HG02938 (cell line): ENCODE results near the gene NGLY1.

ENCODE experiments used
- ATAC-seq: cut with Tn5 transposase; IDR thresholded peaks from one replicate; pipeline ENCODE4 v1.9.1; 2021; ENCODE audit warnings: mild to moderate bottlenecking, moderate library complexity; ENCODE audit not compliant: unreplicated experiment

NGLY1 gene

GRCh38 chr3:25782938-25783660 lies at the start of gene NGLY1:
TSS of gene NGLY1 (minus strand) at chr3:25783443. CDS start at chr3:25783390, 53 bp downstream.
- peak; percentile 64 for ATAC-seq

DNA sequence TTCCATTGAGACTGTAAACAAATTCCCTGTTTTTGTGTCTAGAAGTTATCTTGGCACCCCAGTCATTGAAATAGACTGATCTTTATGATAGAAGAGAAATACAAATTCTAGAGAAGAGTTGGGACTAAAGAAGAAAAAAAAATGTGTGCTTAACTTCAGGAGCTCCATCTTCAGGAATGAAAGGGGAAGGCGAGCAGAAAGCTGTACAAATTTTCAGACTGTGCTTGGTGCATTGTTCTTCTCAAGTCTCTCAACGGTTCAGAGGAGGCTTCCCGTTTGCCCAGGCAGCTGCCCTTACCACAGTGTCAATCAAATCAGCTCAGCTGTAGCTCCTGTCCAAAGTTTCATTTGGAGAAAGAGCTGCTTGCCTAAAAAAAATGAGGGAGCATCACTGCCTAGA lies 48.3 kb upstream of the NGLY1 start:
- no peak for ATAC-seq

- no peak for ATAC-seq
These were observed 47.4 kb upstream of the NGLY1 start for GRCh38 chr3:25830373-25831280.

- no peak for ATAC-seq
These were observed 43.3 kb upstream of the NGLY1 start for GRCh38 chr3:25826510-25826909.

DNA sequence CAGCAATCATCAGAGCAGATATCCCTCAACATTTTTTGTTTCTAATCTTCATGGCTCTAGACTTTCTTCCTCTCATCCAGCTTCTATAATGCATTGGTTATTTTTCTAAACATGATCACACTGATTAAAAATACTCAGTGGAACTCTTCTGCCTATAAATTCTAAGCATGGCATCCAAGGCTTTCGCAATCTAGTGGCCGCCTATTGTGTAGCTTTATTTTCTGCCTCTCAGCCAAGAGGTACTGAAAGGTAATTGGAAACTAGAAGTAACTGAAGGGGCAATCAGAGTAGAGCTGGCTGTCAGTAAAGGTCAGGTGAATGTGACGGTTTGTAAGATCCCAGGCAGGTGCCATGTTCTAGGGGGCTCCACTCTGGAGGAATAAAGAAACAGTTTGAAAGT lies 40.1 kb upstream of the NGLY1 start:
- ATAC-seq: no peak

DNA sequence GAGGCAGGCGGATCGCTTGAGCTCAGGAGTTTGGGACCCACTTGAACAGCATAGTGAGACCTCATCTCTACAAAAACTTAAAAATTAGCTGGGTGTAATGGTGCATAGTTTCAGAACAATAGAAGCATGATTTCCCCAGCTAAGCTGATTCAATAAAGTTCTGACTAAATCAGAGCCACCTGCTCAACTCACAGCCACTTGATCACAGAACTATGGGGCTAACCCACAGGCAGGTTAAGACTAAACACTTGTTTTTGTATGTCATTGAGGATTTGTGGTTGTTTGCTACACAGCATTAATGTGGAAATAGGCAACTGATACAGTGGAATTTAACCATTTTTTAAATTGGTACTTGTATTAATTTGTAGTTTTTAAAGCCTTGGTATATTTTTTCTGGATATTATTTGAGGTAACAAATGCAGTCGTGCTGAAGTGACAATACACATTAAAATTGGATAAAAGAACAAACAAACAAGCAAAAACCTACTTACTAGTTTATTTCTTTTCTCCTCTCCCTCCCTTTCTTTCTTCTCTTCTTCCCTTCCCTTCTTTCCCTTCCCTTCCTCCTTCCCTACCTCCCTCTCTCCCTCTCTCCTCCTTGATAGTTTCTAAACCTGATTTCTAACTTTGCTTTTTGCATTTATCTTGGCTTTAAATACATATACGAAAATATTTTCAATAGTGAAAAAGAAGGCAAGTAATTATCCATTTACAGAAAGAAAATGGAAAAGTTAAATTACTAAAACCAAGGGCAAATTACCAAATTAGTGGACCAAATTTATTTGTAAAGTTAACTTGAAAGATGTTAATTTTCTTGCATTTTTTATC lies 38.7 kb upstream of the NGLY1 start:
- ATAC-seq: no peak

DNA sequence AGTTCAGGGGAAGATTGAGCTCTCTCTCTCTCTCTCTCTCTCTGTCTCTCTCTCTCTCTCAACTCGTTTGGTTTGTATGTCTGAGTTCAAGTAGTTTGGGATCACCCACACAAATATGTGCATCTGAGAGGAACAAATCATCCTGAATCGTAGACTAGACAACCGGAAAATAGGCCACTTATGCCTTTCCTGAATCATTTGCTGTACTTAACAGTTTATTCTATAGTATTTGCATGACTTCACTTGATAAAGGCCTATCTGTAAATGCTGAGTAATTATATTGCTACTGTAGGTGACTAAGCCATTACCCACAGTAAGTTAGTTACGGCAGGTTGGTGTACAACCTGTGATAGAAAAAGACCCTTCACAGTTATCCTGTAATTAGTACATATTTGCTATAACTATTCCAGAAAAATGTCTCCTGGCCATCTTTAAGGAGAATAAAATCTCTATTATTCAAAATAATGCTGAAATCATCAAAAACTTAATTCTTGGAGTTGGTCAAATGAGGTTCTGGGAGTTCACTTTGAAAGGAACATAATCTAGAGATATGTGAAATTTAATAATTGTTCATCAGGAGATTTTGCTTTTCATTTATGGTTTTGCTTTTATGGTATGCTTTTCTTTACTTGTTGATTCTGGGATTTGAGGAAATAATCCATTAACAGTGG lies 37.7 kb upstream of the NGLY1 start:
- ATAC-seq: no peak

GRCh38 chr3:25820366-25820765 lies 37.1 kb upstream of the NGLY1 start:
- ATAC-seq: no peak

- peak; percentile 37 for ATAC-seq
These were observed 35.1 kb upstream of the NGLY1 start for GRCh38 chr3:25818335-25818734.

DNA sequence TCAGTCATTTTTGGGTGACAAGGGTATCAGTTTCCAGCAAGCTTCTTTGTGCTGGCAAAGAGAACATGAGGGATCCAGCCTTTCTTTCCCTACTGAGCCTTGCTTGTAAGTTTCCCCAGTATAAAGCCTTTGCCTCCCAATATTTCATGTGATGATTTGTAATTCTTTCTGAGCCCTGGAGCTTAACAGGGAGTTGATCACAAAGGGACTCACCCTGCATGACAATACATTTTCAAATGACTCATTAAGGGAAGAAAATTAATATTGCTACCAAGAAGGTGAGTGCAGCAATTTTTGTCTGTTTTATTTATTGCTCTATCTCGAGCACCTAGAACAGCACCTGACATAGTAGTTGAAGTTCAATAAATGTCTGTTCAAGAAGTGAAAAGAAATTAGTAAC lies 34.4 kb upstream of the NGLY1 start:
- no peak for ATAC-seq

DNA sequence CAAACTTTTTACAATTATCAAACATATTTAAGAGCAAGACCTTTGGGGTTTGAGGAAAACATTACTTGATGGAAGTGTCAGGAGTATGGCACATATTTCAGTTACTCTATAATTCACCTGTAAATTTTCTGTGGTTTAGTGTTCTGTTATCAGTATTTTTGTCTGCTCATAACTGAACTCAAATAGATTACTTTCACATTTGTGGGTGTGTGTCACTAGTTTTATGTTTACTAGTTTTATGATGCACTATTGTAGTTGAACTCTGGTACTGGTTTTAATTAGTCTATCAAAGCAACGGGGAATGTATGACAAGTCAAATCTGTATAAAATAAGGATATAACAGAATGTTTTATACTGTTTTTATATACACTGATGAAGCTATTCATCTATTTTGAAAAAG lies 33.9 kb upstream of the NGLY1 start:
- peak; percentile 53 for ATAC-seq

DNA sequence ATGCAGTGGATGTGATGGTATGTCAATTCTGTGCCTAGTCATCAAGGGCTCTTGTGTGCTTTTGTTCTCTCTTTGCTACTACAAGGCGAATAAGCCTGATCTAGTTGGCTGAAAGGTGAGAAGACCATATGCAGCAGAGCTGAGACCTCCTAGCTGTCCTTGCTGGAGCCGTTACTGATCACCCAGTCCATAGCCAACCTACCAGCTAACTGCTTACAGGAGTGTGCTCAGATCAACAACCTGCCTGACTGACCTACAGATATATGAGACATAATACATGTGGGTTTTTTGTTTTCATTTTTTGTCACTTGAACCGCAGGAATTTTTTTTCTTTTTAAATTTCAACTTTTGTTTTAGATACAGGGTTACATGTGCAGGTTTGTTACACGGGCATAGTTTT lies 29.4 kb upstream of the NGLY1 start:
- no peak for ATAC-seq

- ATAC-seq: no peak
These were observed 21.4 kb upstream of the NGLY1 start for GRCh38 chr3:25804676-25805075.

DNA sequence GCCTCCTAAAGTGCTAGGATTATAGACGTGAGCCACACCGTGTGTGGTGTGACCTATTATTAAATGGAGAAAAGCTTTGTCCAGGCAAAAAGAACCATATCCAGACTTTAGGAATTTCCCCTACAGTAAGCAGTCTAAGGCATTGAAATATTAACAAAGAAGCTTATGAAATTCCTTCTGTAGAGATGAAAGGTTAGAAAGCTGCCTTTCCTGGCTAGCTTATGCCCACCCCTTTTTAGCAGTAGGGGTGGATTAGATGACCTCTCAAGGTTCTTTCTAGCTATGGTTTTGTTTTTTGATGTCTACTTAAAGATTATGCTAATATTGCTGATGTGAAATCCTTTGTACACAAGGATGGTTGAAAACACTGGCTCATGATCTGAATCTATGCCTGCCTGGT lies 20.6 kb upstream of the NGLY1 start:
- no peak for ATAC-seq

- ATAC-seq: no peak
These were observed 18.5 kb upstream of the NGLY1 start for GRCh38 chr3:25801786-25802185.

DNA sequence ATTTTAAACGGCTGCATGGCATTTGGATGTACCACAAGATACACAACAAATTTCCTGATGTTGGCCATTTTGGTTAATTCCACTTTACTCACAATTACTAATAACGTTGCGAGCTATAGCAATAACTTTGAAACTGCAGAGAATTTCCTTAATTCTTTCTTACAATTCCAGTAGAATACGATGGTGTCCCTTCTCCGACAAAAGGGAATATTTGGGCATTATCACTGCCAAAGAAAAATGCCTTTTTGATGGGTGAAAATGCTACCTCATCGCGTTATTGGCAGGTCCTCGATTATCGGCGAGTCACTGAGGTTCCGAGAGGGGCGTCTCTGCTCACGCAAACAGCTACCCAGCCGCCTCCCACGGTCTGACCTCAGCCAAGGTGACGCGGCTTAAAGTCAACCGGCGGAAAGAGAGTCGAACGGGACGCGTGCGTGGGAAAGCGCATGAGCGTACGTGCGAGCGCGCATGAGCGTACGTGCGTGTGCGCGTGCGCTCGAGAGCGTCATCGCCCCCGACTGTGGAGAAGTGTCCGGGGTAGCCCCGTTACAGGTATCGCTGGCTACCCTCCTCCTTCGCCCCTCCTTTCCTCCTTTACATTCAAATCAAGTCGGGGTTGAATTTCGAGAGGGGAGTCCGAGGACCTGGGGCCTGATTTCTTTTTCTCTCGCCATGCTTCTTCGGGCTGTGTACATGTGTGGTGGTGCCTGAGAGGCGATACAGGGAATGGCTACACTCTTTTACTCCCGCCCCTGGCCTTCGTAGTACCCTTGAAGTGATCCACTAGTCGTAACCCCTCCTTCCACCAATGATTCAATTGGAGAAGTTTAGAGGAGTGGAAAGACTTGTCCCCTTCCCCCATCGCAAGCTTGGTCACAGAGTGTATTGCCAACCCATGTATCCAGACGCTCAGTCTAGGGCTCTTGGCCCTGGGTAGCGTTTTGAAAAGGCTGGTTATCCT lies 6.6 kb upstream of the NGLY1 start, which contains the start of gene OXSM:
Gene OXSM, plus strand, starts transcription at position 495 of the 961 bp plus-strand sequence. CDS start 931 bp downstream, outside the sequence.
- ATAC-seq: peak; percentile 95

- ATAC-seq: no peak
These were observed 6.0 kb upstream of the NGLY1 start for GRCh38 chr3:25789209-25789595.

DNA sequence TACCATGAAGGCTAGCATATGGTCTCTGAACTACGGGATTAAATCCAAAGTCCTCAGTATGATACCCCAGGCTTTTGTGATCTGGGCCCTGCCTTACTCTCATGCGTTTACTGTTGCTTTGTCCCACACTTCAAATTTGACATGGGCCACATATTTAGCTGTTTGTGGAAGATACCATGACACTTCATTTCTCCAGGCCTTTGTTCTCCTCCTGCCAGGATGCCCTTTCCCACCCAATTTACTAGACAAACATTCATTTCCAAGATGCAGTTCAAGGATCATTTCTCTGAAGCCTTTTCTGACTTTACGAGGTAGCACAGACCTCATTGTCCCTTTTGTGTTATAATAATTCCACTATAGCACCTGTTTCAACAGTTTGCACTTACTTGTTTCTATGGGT lies 4.4 kb upstream of the NGLY1 start:
- no peak for ATAC-seq

GRCh38 chr3:25785826-25786225 lies 2.6 kb upstream of the NGLY1 start:
- ATAC-seq: no peak
